ENCODE measurements around the gene ZFYVE28.

Gene ZFYVE28

DNA sequence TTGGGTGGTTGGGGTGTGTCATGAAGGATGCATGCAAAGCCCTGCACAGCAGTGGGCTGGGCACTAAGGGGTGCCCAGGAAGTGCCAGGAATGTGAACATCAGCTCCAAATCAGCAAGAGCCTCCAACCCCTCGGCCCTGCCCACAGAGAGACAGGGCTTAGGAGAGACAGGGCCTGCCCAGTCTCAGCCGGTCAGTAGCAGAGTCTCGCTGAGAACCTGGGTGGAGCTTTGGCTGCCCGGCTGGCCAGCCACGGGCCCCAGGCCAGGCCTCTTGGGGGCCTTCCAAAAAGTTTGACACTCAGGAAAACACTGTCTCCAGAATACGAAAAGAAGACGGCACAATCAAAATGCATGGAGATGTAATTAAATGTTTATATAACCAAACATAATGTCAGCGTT lies 152.3 kb downstream of the ZFYVE28 start:
- DNase-seq (ENCODE audit: extremely low read depth, low read depth): peak; percentile 32
- TF ChIP-seq, protein P1, sequence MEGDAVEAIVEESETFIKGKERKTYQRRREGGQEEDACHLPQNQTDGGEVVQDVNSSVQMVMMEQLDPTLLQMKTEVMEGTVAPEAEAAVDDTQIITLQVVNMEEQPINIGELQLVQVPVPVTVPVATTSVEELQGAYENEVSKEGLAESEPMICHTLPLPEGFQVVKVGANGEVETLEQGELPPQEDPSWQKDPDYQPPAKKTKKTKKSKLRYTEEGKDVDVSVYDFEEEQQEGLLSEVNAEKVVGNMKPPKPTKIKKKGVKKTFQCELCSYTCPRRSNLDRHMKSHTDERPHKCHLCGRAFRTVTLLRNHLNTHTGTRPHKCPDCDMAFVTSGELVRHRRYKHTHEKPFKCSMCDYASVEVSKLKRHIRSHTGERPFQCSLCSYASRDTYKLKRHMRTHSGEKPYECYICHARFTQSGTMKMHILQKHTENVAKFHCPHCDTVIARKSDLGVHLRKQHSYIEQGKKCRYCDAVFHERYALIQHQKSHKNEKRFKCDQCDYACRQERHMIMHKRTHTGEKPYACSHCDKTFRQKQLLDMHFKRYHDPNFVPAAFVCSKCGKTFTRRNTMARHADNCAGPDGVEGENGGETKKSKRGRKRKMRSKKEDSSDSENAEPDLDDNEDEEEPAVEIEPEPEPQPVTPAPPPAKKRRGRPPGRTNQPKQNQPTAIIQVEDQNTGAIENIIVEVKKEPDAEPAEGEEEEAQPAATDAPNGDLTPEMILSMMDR (IDR thresholded peaks at IDR 0.05; ENCODE audit: low read depth, low read length): no peak

DNA sequence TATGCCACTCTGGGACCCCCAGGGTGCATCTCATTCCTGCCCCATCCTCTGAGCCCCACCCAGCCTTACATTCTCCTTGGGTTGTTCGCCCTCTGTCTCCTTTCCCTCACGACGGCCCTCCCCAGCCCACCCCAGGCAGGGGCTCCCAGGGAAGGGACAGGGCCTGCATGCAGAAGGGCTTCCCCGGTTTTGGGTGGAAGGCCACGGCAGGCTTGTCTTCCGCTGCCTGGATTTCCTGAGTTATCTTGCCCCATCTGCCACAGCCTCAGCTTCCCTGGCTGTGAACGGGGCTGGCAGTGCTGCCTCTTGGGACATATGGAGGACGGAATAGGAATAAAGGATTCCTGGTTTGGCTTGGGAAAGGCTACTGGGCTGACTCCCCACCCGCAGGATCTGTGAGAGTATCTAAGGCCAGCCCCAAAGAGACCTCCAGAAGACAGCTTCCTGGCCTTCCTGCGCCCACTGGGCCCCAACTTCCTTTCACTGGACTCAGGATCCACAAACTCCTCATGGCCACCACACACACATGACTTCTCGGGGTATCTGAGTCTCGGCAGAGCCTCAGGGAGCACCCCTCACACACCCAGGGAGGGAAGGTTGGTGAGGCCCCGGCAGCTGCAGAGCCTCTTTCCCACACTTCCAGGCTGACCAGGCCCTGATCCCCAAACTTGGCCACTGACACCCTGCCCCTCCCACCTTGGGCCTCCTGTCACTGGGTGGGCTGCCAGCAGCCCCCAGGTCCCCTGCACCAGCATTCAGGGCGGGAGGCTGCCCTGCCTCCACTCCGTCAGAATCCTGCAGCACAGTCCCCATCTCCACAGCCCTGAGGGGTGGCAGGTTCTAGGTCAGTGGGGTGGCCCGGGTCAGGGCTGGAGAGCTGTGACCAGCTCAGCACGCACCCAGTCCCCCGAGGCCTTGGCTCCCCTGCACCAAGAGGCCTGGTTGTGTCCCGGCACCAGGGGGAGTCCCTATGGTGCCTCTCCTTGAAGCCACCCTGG lies 153.0 kb downstream of the ZFYVE28 start:
- DNase-seq (ENCODE audit: extremely low read depth, low read depth): no peak
- TF ChIP-seq, protein P1 (IDR thresholded peaks at IDR 0.05; ENCODE audit: low read depth, low read length): peak; percentile 12

DNA sequence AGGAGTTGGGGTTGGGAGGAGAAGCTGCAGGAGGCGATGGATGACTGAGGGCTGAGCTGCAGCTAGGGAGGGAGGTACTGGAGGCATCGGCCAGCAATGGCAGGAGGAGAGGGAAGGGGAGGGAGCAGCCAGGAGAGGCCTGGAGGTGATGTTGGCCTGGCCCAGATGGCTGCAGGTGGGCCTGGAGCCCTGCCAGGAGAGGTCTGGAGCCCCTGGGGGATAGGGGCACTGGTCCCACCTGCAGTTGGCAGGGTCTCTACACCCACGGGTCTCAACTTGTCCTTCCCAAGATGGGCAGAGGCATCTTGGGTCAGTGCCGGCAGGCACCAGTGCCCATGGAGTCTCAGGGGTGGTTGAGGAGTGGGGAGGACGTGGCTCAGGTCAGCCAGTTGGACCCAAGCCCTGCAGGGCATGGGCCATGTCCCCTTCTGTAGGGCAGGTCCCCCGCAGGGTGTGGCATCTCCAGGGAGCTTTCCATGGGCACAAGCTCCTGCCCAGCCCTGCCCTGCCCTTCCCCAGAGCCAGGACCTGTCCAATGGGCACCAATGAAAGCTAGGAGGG lies 153.9 kb downstream of the ZFYVE28 start:
- TF ChIP-seq, protein P1 (IDR thresholded peaks at IDR 0.05; ENCODE audit: low read depth, low read length): no peak
- DNase-seq (ENCODE audit: extremely low read depth, low read depth): no peak

DNA sequence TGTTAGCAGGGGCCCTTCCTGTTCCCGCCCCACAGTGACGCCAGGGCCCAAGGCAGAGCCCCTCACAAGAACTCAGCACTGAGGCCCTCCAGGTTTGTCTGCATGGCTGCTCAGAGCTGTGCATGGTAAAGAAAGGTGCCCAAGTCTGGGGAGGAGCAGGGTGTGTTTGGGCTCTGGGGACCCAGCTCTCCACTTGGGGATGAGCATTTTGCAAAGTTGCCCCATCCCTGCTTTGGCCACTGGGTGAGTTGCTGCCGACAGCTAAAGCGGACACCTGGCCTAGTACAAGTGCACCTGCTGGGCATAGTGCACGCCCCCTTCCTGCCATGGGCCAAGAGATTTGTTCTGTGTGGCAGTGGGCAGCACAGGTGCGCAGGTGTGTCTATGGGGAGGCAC lies 154.5 kb downstream of the ZFYVE28 start:
- DNase-seq (ENCODE audit: extremely low read depth, low read depth): no peak
- TF ChIP-seq, protein P1 (IDR thresholded peaks at IDR 0.05; ENCODE audit: low read depth, low read length): no peak

DNA sequence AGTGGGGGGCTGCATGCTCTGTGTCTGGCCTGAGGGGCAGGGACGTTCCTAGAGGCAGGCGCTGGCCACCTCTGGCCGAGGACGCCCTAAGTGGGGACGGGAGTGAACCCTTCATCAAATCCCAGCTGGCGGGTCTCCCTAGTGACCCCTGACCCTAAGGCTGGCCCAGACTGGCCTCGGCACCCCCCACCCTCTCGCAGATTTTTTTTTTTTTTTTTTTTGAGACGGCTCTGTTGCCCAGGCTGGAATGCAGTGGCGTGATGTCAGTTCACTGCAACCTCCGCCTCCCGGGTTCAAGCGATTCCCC lies 155.5 kb downstream of the ZFYVE28 start:
- TF ChIP-seq, protein P1 (IDR thresholded peaks at IDR 0.05; ENCODE audit: low read depth, low read length): no peak
- no peak for DNase-seq (ENCODE audit: extremely low read depth, low read depth)

DNA sequence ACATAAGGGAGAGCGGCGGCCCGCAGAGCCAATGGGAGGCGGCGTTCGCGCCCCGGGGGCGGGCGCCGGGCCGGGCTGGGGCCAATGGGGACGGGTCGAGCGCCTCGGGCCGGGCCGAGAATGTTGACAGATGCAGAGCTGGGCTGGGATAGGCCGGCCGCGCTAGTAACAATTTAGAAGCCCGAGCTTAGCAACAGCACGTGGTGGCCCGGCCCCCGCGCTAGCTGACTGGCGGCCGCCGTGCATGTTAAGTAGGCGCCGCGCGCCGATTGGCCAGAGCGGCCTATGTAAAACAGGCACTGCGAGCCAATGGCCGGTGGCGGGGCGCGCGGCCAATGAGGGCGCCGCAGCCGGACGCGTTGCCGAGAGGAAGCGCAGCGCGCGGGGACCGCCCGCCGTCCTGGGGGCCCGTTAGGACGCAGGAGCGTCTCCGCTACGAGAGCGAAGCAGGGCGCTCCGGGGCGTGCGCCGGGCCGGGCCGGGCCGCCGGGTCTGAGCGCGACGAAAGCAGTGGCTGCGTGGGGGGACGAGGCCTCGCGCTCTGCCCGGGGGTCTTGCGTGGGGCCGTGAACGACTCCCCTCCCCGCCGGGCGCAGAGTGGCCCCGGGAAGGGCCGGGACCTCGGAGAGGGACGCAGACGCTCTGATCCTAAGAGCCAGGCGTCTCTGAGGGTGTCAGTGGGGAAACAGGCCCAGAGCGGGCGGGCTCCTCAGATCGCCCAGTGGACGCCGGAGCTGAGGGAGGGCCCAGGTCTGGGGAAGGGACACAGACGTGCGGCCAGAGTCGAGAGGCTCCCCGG lies 156.1 kb downstream of the ZFYVE28 start:
- TF ChIP-seq, protein P1 (IDR thresholded peaks at IDR 0.05; ENCODE audit: low read depth, low read length): no peak
- DNase-seq (ENCODE audit: extremely low read depth, low read depth): peak; percentile 99

DNA sequence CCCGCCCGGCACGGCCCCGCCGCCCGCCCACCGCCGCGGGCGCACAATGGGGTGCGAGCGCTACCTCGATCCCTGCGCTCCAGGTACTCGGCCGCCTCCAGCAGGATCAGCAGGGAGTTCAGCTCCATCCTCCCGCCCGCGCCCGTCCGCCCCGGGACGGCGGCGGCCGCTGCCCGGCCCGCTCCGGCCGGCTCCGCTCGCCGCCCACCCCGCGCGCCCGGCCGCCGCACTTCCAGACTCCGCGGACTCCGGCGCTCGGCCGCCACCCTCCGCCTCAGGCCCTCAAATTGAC lies 156.6 kb downstream of the ZFYVE28 start, which contains the start of gene MXD4:
Gene MXD4 (minus strand): TSS at position 257 of the 292 bp plus-strand sequence. CDS start 129 bp downstream, at position 128.
- DNase-seq (ENCODE audit: extremely low read depth, low read depth): no peak
- TF ChIP-seq, protein P1 (IDR thresholded peaks at IDR 0.05; ENCODE audit: low read depth, low read length): no peak

All from AG09319 (cell line).